GM12878 (cell line): ENCODE data around the gene KRTAP12-1. TPM values are rescaled to one million over a fixed set of nuclear protein-coding genes. Genes with fewer than 3 reads are reported as not detected.

Experiments
- ATAC-seq: fragments of 200-7000 bp; cut with Tn5 transposase; 3 replicates; pipeline ENCODE4 v1.9.1; 2020; ENCODE audit warnings: mild to moderate bottlenecking, moderate library complexity
- BruUV-seq: library from RNA; stranded (reverse); fragments of 400-500 nt; replicated peaks from 2 replicates; lab custom pipeline; 2021; lab: Mats Ljungman, UMichigan
- CTCF ChIA-PET: fragments of 300-600 bp; sonication (Branson Sonifier 250); formaldehyde crosslinking; extraction: SDS; loops from one replicate; lab custom pipeline; 2021; ENCODE audit warnings: inconsistent platforms; lab: Yijun Ruan, JAX
- POLR2A ChIA-PET: fragments of 350-600 bp; formaldehyde crosslinking; extraction: SDS; loops from one replicate; lab custom pipeline; 2021; ENCODE audit warnings: inconsistent platforms; lab: Charles Lee
- RAD21 ChIA-PET: fragments of 300-600 bp; sonication (Branson Sonifier 250); formaldehyde crosslinking; loops from one replicate; lab custom pipeline; 2023; ENCODE audit warnings: antibody characterized with exemption; ENCODE audit not compliant: unreplicated experiment; lab: Charles Lee
- SMC1A ChIA-PET: fragments of 300-600 bp; sonication (Branson Sonifier 250); formaldehyde crosslinking; loops from one replicate; lab custom pipeline; 2023; ENCODE audit not compliant: unreplicated experiment, uncharacterized antibody; lab: Charles Lee
- DNase-seq: peaks from one replicate; pipeline ENCODE4 v3.0.0-alpha.2; 2011; ENCODE audit warnings: low read depth, low spot score
- FAIRE-seq: peaks from 3 replicates; lab custom pipeline; 2011; peaks lifted over from hg19 to GRCh38; lab: Jason Lieb, UNC
- H2AFZ ChIP-seq: 2 replicates; pipeline ENCODE4 v1.6.0; 2011; ENCODE audit warnings: low read depth, low read length, control low read depth; ENCODE audit not compliant: control insufficient read depth
- H3K27ac ChIP-seq: 2 replicates; pipeline ENCODE4 v1.5.1; 2011; ENCODE audit warnings: control low read depth; ENCODE audit not compliant: control insufficient read depth, insufficient read depth
- H3K27me3 ChIP-seq, 2 experiments: replicated peaks in 1 of 2; 2 replicates each; pipeline versions ENCODE4 v1.6.0 to v1.6.1; 2011; ENCODE audit warnings: low read length in 1 of 2; ENCODE audit not compliant: control insufficient read depth in 2 of 2, insufficient read depth in 2 of 2
- H3K36me3 ChIP-seq, 2 experiments: 2 replicates each; pipeline ENCODE4 v1.5.1; 2011; ENCODE audit warnings: low read length in 1 of 2; ENCODE audit not compliant: control insufficient read depth in 2 of 2, insufficient read depth in 2 of 2
- H3K4me1 ChIP-seq: 2 replicates; pipeline ENCODE4 v1.6.1; 2011; ENCODE audit warnings: mild to moderate bottlenecking, low read length, moderate library complexity, mixed read lengths; ENCODE audit not compliant: control insufficient read depth, insufficient read depth
- H3K4me2 ChIP-seq: 2 replicates; pipeline ENCODE4 v1.6.0; 2011; ENCODE audit warnings: control low read depth; ENCODE audit not compliant: control insufficient read depth, insufficient read depth
- H3K4me3 ChIP-seq: fragments of 200-600 bp; sonication (generic); 2 replicates; pipeline ENCODE4 v1.5.1; 2016
- H3K79me2 ChIP-seq: 2 replicates; pipeline ENCODE4 v1.6.0; 2011; ENCODE audit warnings: low read length; ENCODE audit not compliant: control insufficient read depth, insufficient read depth
- H3K9ac ChIP-seq: 2 replicates; pipeline ENCODE4 v1.8.0; 2011; ENCODE audit warnings: low read length, control low read depth, mixed read lengths; ENCODE audit not compliant: control insufficient read depth, insufficient read depth
- H3K9me3 ChIP-seq: replicated peaks from 3 replicates; pipeline ENCODE4 v1.5.1; 2011; ENCODE audit warnings: mild to moderate bottlenecking, low read length; ENCODE audit not compliant: control insufficient read depth, insufficient read depth
- H4K20me1 ChIP-seq: 2 replicates; pipeline ENCODE4 v1.6.0; 2011; ENCODE audit not compliant: control insufficient read depth, insufficient read depth
- ATF3 ChIP-seq: IDR thresholded peaks from 2 replicates; pipeline ENCODE4 v1.6.1; 2011; ENCODE audit warnings: low read depth, mild to moderate bottlenecking, low read length, moderate library complexity, borderline replicate concordance; ENCODE audit errors: extremely low read depth
- CHD1 ChIP-seq: IDR thresholded peaks from 2 replicates; pipeline ENCODE4 v1.6.1; 2012; ENCODE audit warnings: low read depth, low read length, improper control_type of control experiment
- JUND ChIP-seq: IDR thresholded peaks from 2 replicates; pipeline ENCODE4 v1.6.1; 2012; ENCODE audit warnings: low read depth, mild to moderate bottlenecking, low read length, improper control_type of control experiment, moderate library complexity
- MEF2B ChIP-seq: fragments of 450-650 bp; IDR thresholded peaks from 2 replicates; pipeline ENCODE4 v1.6.1; 2018; ENCODE audit warnings: mild to moderate bottlenecking, moderate library complexity; ENCODE audit not compliant: partially characterized antibody, poor library complexity, severe bottlenecking
- MLLT1 ChIP-seq: fragments of 450-650 bp; IDR thresholded peaks from 2 replicates; pipeline ENCODE4 v1.6.1; 2016; ENCODE audit warnings: mild to moderate bottlenecking
- PAX8 ChIP-seq: fragments of 450-650 bp; IDR thresholded peaks from 2 replicates; pipeline ENCODE4 v1.6.1; 2017; ENCODE audit warnings: mild to moderate bottlenecking, moderate library complexity
- PKNOX1 ChIP-seq: fragments of 450-650 bp; IDR thresholded peaks from 2 replicates; pipeline ENCODE4 v1.6.1; 2016; ENCODE audit warnings: mild to moderate bottlenecking
- POLR2A ChIP-seq: IDR thresholded peaks from 2 replicates; pipeline ENCODE4 v1.6.1; 2011; ENCODE audit warnings: low read depth, mild to moderate bottlenecking, low read length
- POLR2AphosphoS5 ChIP-seq: IDR thresholded peaks from 2 replicates; pipeline ENCODE4 v1.6.1; 2011; ENCODE audit warnings: mild to moderate bottlenecking, low read length, inconsistent platforms
- SKIL ChIP-seq: fragments of 450-650 bp; IDR thresholded peaks from 2 replicates; pipeline ENCODE4 v1.6.1; 2017; ENCODE audit warnings: mild to moderate bottlenecking, low read depth, inconsistent platforms; ENCODE audit not compliant: poor library complexity, severe bottlenecking
- SMAD1 ChIP-seq: fragments of 450-650 bp; IDR thresholded peaks from 2 replicates; pipeline ENCODE4 v1.6.1; 2018; ENCODE audit warnings: mild to moderate bottlenecking, low read depth; ENCODE audit not compliant: partially characterized antibody
- STAT1 ChIP-seq: fragments of 450-650 bp; conservative IDR thresholded peaks from 2 replicates; pipeline ENCODE4 v1.6.1; 2014; ENCODE audit warnings: antibody characterized with exemption, mild to moderate bottlenecking
- TAF1 ChIP-seq: IDR thresholded peaks from 2 replicates; pipeline ENCODE4 v1.6.1; 2011; ENCODE audit warnings: mild to moderate bottlenecking, low read depth, low read length, borderline replicate concordance
- TARDBP ChIP-seq: IDR thresholded peaks from 2 replicates; pipeline ENCODE4 v1.6.1; 2016; ENCODE audit warnings: borderline replicate concordance
- TCF3 ChIP-seq: IDR thresholded peaks from 2 replicates; pipeline ENCODE4 v1.6.1; 2012; ENCODE audit warnings: low read depth, mild to moderate bottlenecking, low read length, borderline replicate concordance; ENCODE audit not compliant: insufficient read depth
- ZBED1 ChIP-seq: IDR thresholded peaks from 2 replicates; pipeline ENCODE4 v1.6.1; 2016; ENCODE audit warnings: borderline replicate concordance
- WGBS: methylation state at CpG from one replicate; pipeline ENCODE4 v1.1.6; 2016; ENCODE audit warnings: low lambda C conversion rate; ENCODE audit not compliant: insufficient replicate concordance, insufficient coverage; ENCODE audit errors: missing lambda C conversion rate; 5-methylcytosine and 5-hydroxymethylcytosine counted together
- in situ Hi-C: fragments of 300-500 bp; cut with MboI; formaldehyde crosslinking; loops from 9 replicates; pipeline ENCODE4 v1.14.3; 2018; ENCODE audit warnings: mixed read lengths
- intact Hi-C: fragments of 100-400 bp; cut with micrococcal nuclease; formaldehyde crosslinking; loops from one replicate; pipeline ENCODE4 v1.14.2; 2022; ENCODE audit not compliant: unreplicated experiment
- polyA plus RNA-seq, 11 experiments: library from polyadenylated mRNA; depleted of rRNA in 4 of 11; unstranded in 6 of 11; stranded (reverse) in 5 of 11; fragments of >200 nt; fragmentation: Nextera tagmentation in 4 of 11; fragmentation: Illumina TruSeq in 1 of 11; extraction: Ambion mirVana in 4 of 11; extraction: Trizol in 1 of 11; gene quantifications; 1 replicate in 1 of 11; 2 replicates in 10 of 11; pipeline versions ENCODE4 v1.2.1 to v1.2.3, GENCODE V29; 2011 to 2016; ENCODE audit warnings: inconsistent platforms in 2 of 11, missing spikeins in 2 of 11, low read depth in 1 of 11
- total RNA-seq, 4 experiments: library from RNA; depleted of rRNA in 3 of 4; stranded (reverse); fragments of >200 nt in 3 of 4; fragmentation: Illumina TruSeq in 1 of 4; extraction: Trizol in 1 of 4; gene quantifications; 2 replicates each; pipeline versions ENCODE4 v1.2.1 to v1.2.3, GENCODE V29; 2013 to 2021

The KRTAP12-1 gene
- total and polyA plus RNA-seq, 10 of the 15 experiments (the other 5 are each of a cell fraction or from before 2014, with no cell fraction given), result not detected

GRCh38 chr21:44727757-44728156, 45.8 kb upstream of the KRTAP12-1 start (continued):
- TF ChIP-seq TCF3 (no peak), POLR2A (no peak), PKNOX1 (no peak), ATF3 (no peak), CHD1 (no peak)

- no CpG with 5 or more reads among the region's 8 CpGs for WGBS
- Histone ChIP-seq H3K9ac (no peak overlapping the region), H3K27ac (no peak overlapping the region), H3K4me1 (no peaks in the 10 kb centered on the region), H3K36me3 (no peaks in the 10 kb centered on the region), H3K79me2 (no peaks in the 10 kb centered on the region), H3K9me3 (no peaks in the 10 kb centered on the region), H4K20me1 (no peaks in the 10 kb centered on the region), H3K27me3 (peaks cover 2 to 3% of the 10 kb centered on the region in 2 experiments; a peak in 2 of 4 replicates), H3K4me3 (no peak overlapping the region), H2AFZ (no peak overlapping the region), H3K4me2 (no peak overlapping the region)
- in situ Hi-C loops (no loop called here), intact Hi-C loops (no loop called here)
- no peak for DNase-seq
- no peak for FAIRE-seq
- ChIA-PET CTCF (no interaction called here), RAD21 (no interaction called here), SMC1A (no interaction called here), POLR2A (no interaction called here)
- BruUV-seq, result no TSS peak
- no peak for ATAC-seq
- TF ChIP-seq POLR2AphosphoS5, result no peak
- TF ChIP-seq MLLT1, result no peak
- no peak for TF ChIP-seq ZBED1
- no peak for TF ChIP-seq SMAD1
- no peak for TF ChIP-seq PAX8
- no peak for TF ChIP-seq TAF1
- no peak for TF ChIP-seq MEF2B
- no peak for TF ChIP-seq STAT1
- TF ChIP-seq SKIL, result no peak
- TF ChIP-seq TARDBP, result no peak
- no peak for TF ChIP-seq CHD1
- TF ChIP-seq JUND, result no peak
Measured at GRCh38 chr21:44727321-44727720, 45.4 kb upstream of the KRTAP12-1 start.
